Measurements from ENCODE around the gene NR1D2.

The NR1D2 gene

DNA sequence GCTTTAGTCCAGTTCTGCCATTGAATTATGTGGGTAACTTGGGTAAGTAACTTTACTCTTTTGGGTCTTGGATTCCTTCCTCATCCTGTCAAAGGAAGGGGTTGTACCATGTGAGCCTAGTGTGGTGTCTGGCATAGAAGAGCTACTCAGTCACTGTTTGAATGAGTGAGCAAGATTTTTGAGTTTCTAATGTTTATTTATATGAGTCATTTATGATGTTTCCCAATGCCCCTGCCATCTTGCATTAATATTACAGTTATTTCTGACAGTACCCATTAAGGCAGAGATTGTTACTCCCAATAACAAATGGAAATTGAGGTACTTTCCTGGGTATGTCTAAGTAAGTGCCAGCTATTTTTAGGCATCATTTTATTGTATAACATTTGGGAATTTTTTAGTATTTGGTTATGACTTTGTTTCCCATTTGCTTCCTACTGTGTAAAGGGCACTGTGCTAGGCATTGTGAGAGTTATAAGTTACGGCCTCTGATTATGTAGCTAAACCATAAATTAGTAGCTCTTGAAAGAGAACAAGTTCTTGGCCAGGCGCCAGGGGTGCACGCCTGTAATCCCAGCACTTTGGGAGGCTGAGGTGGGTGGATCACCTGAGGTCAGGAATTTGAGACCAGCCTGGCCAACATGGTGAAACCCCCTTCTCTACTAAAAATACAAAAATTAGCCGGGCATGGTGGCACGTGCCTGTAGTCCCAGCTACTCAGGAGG lies 23.5 kb downstream of the NR1D2 start:
- Mint-ChIP-seq H3K9me3 (no peaks in the 10 kb centered on the region), H3K36me3 (ENCODE audit: low read depth) (peaks cover 38% of the 10 kb centered on the region), H3K4me1 (ENCODE audit: low read depth) (no peaks in the 10 kb centered on the region), H3K27me3 (no peaks in the 10 kb centered on the region), H3K27ac (peak overlapping the region; percentile 17), H3K4me3 (no peak overlapping the region)

DNA sequence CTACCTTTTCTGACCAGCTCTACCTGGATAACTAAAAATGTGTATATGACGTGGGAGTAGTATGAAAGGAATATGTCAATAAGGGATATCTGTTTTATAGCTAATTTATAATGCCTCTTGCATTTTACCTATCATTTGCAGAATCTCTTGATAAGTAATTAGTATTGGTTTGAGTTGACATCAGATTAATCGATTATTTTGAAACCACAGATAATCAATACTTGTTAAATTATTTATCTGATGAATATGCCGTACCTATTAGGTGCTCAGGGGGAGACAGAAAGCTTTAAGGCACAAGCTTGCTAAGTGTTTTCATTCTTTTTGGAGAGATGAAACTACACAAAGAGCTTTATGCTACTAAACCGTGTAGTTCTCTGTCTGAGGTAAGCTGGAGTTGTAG lies 24.3 kb downstream of the NR1D2 start:
- Mint-ChIP-seq H3K27ac (no peak overlapping the region), H3K4me1 (ENCODE audit: low read depth) (no peaks in the 10 kb centered on the region), H3K27me3 (no peaks in the 10 kb centered on the region), H3K4me3 (no peak overlapping the region), H3K9me3 (no peaks in the 10 kb centered on the region), H3K36me3 (ENCODE audit: low read depth) (peaks cover 36% of the 10 kb centered on the region)

DNA sequence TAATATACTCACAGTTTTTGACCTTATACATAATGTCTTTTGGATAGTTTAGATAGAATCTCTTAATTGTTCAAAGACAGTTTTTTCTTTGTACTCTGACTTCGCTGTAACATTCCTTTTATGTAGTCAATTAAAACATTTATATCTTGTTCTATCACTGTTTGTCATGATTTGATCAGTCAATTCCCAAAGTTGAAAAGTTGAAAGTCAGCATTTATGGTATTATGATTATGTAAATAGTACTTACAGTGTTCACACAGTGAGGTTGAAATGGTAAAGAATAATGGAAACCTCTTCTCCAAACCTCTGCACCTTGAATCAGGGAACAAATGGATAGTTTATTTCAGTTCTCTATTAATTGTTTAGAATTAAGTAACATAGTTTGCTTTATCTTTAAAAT lies 26.6 kb downstream of the NR1D2 start:
- Mint-ChIP-seq H3K36me3 (ENCODE audit: low read depth) (peaks cover 32% of the 10 kb centered on the region), H3K9me3 (peaks cover 8% of the 10 kb centered on the region), H3K27ac (no peak overlapping the region), H3K4me1 (ENCODE audit: low read depth) (no peaks in the 10 kb centered on the region), H3K4me3 (no peak overlapping the region), H3K27me3 (no peaks in the 10 kb centered on the region)

DNA sequence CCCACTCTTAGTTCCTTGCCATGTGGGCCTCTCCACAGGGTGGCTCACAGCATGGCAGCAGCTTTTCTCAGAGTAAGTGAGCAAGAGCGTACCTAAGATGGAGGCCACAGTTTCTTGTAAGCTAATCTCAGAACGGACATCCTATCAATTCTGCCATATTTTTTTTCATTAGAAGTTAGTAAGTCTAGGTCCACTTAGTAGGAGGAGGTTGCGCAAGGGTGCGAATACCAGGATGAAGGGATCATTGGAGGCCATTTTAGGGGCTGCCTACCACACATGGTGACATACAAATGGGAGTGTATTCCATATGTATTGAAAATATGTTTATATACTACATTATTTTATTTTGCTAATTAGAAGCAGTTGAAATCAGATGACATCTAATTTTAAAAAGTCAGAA lies 31.5 kb downstream of the NR1D2 start:
- no peak overlapping the region for H3K27ac Mint-ChIP-seq
- H3K4me3 Mint-ChIP-seq: no peak overlapping the region
- no peaks in the 10 kb centered on the region for H3K4me1 Mint-ChIP-seq (ENCODE audit: low read depth)
- H3K27me3 Mint-ChIP-seq: no peaks in the 10 kb centered on the region
- peaks cover 25% of the 10 kb centered on the region for H3K36me3 Mint-ChIP-seq (ENCODE audit: low read depth)
- peaks cover 8% of the 10 kb centered on the region for H3K9me3 Mint-ChIP-seq

DNA sequence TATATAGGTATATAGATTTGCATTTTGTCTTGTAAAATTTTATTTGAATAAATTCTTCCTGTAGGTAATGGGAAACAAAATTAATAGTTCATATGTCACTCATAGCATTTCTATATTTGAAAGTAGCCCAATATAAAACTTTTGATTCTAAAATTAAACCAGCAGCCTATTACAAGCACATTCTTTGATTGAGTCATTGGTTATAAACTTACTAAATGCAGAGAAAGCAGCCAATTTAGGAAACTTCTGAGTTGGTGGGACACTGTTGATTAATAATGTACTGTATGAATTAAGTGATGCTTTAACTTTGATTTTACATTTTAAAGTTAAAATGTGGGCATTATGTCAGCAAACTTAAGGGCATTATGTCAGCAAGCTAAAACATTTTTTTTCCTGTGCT lies 34.5 kb downstream of the NR1D2 start:
- H3K4me1 Mint-ChIP-seq (ENCODE audit: low read depth): no peaks in the 10 kb centered on the region
- no peak overlapping the region for H3K27ac Mint-ChIP-seq
- H3K36me3 Mint-ChIP-seq (ENCODE audit: low read depth): peaks cover 15% of the 10 kb centered on the region
- H3K9me3 Mint-ChIP-seq: peaks cover 8% of the 10 kb centered on the region
- no peaks in the 10 kb centered on the region for H3K27me3 Mint-ChIP-seq
- no peak overlapping the region for H3K4me3 Mint-ChIP-seq

DNA sequence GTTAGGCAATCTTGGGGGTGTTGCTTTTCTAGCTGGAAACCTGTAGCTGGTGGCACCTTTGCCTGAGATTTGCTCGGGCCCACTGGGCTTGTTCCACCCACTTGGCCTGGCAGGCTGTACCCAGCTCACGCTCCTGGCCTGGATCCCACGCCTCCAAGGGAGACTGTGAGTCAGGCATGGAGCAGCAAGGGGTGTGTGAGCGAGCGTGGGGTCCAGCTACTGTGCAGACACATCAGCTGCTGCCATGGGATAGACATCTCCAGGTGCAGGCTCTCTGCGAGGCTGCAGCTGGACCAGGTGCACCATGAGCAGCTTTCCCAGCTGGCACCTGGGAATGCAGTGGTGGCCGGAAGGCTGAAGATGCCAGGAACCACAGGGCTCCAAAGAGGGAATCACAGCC lies 36.0 kb downstream of the NR1D2 start:
- Mint-ChIP-seq H3K4me1 (ENCODE audit: low read depth) (peaks cover 7% of the 10 kb centered on the region), H3K27ac (no peak overlapping the region), H3K27me3 (no peaks in the 10 kb centered on the region), H3K9me3 (peaks cover 3% of the 10 kb centered on the region), H3K4me3 (no peak overlapping the region), H3K36me3 (ENCODE audit: low read depth) (peaks cover 10% of the 10 kb centered on the region)

DNA sequence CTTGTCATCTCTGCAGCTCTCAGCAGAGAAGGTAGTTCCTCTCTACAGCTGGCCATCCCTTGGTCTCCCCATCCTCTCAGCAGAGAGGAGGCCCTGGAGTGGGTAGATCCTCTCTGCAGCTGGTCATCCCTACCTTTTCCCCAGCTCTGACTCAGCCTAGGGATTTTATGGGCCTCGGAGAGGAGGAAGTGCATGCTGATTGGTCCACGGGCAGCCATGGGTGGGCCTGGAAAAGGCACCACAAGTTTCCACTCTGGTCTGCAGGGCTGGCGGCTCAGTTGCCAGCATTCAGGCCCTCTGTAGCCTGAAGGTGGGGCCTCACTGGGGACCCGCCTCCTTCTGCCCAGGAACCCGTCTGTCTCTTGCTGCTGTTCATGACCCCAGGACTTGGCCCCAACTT lies 36.9 kb downstream of the NR1D2 start:
- Mint-ChIP-seq H3K36me3 (ENCODE audit: low read depth) (peaks cover 5% of the 10 kb centered on the region), H3K4me3 (no peak overlapping the region), H3K4me1 (ENCODE audit: low read depth) (peaks cover 9% of the 10 kb centered on the region), H3K9me3 (no peaks in the 10 kb centered on the region), H3K27me3 (no peaks in the 10 kb centered on the region), H3K27ac (no peak overlapping the region)

DNA sequence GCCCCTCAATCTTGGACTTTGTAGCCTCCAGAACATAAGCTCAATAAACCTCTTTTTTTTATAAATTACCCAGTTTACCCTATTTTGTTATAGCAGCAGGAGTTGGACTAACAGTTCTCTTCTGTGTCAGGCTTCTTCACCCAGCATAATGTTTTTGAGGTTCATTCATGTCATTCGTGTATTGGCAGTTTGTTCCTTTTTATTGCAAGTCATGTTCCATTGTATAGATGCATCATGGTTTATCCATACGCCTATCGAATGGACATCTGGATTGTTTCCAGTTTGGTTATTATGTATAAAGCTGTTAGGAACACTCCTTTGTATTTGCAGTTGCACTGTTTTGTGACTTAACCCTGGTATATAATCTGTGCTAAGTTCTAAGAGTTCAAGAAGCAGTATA lies 39.8 kb downstream of the NR1D2 start:
- H3K27me3 Mint-ChIP-seq: no peaks in the 10 kb centered on the region
- H3K36me3 Mint-ChIP-seq (ENCODE audit: low read depth): no peaks in the 10 kb centered on the region
- H3K4me3 Mint-ChIP-seq: no peak overlapping the region
- no peak overlapping the region for H3K27ac Mint-ChIP-seq
- peaks cover 4% of the 10 kb centered on the region for H3K9me3 Mint-ChIP-seq
- H3K4me1 Mint-ChIP-seq (ENCODE audit: low read depth): peaks cover 12% of the 10 kb centered on the region

DNA sequence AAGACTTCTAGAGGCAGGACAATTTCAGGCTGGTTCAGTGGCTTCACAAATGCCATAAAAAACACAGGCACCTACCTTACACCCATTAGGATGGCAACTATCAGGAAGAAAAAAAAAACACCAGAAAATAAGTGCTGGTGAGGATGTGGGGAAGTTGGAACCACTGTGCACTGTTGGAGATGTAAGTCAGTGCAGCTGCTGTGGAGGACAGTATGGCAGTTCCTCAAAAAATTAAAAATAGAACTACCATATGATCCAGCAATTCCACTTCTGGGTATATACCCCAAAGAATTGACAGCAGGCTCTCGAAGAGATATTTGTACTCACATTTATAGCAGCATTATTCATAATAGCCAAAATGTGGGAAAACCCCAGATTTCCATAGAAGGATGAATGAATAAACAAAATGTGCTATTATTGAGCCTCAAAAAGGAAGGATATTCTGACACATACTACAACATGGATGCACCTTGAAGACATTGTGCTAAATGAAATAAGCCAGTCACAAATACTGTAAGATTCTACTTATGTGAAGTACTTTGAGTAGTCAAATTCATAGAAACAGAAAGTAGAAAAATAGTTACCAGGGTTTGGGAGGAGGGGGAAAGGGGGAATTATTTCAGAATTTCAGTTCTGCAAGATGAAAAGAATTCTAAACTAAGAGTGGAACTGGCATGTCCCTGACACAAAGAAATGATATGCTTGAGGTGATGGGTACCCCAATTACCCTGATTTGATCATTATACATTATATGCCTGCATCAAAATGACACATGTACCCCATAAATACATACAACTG lies 40.9 kb downstream of the NR1D2 start:
- Mint-ChIP-seq H3K4me3 (no peak overlapping the region), H3K9me3 (peaks cover 4% of the 10 kb centered on the region), H3K36me3 (ENCODE audit: low read depth) (no peaks in the 10 kb centered on the region), H3K27me3 (no peaks in the 10 kb centered on the region), H3K27ac (no peak overlapping the region), H3K4me1 (ENCODE audit: low read depth) (peaks cover 12% of the 10 kb centered on the region)

DNA sequence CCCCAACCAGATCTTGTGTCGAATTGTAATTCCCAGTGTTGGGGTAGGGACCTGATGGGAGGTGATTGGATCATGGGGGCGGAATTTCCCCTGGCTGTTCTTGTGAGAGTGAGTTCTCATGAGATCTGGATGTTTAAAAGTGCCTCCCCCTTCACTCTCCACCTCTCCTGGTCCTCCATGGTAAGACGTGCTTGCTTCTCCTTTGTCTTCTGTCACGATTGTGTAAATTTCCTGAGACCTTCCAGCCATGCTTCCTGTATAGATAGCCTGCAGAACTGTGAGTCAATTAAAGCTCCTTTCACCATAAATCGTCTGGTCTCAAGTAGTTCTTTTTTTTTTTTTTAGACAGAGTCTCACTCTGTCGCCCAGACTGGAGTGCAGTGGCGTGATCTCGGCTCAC lies 42.3 kb downstream of the NR1D2 start:
- Mint-ChIP-seq H3K27ac (no peak overlapping the region), H3K4me1 (ENCODE audit: low read depth) (peaks cover 26% of the 10 kb centered on the region), H3K4me3 (no peak overlapping the region), H3K27me3 (no peaks in the 10 kb centered on the region), H3K9me3 (peaks cover 4% of the 10 kb centered on the region), H3K36me3 (ENCODE audit: low read depth) (no peaks in the 10 kb centered on the region)

DNA sequence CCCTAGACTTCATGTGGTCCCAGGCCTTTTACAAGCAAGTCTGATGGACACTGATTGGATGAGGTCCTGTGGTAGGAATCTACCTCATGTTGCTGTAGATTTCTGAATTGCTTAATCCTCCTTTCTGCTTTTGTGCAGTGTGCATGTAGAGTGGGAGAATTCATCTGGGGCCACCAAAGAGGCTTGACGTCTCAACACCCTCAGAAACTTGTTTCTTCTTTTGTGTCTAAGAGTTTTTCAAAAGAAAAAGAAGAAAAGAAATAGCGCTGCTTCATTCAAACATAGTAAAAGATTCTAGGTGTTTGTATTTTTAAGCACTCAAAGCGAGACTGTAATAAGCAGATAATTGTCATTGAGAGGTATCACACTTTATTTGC lies 46.2 kb downstream of the NR1D2 start:
- Mint-ChIP-seq H3K27me3 (no peaks in the 10 kb centered on the region), H3K9me3 (peaks cover 4% of the 10 kb centered on the region), H3K4me1 (ENCODE audit: low read depth) (peaks cover 17% of the 10 kb centered on the region), H3K36me3 (ENCODE audit: low read depth) (no peaks in the 10 kb centered on the region), H3K27ac (no peak overlapping the region), H3K4me3 (no peak overlapping the region)

DNA sequence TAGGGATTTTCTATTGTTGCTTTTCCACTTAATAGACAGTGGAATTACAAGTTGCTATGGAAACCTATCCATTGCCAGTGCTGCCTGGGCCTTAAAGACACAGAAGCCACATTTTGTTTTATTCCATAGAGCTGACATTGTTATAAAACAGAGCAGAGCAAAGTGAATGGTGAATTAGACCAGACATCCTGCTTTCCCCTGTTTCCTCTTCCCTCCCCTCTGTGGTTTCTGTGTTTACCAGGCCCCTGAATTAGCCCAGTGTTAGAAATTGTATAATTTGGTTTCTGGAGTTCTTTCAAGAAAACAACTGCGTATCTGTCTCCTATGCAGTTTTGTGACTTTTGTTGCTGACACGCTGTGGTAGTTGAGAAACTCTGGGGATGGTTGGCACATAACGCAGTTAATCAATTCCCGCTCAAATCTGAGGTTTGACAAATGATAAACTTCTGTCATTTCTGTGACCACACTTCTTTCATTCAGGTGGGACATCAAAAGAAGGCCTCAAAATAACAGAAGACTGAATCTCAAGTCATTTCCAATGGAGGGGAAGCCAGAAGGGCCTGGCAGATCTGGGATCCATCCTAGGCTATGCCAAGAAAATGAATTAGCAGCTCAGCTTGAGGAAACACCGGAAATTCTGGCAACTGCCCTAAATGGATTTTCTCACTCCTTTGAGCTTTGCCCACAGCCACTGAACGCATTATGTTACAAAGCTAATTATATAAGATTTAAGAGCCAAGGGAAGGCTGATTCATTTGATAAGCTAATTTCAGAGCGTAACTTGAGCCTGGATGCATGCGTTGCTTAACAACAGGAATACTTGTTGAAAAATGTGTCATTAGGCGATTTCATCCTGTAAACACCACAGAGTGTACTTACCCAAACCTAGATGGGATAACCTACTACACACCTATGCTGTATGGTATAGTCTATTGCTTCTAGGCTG lies 46.9 kb downstream of the NR1D2 start:
- H3K27me3 Mint-ChIP-seq: no peaks in the 10 kb centered on the region
- H3K4me1 Mint-ChIP-seq (ENCODE audit: low read depth): peaks cover 17% of the 10 kb centered on the region
- no peak overlapping the region for H3K27ac Mint-ChIP-seq
- H3K36me3 Mint-ChIP-seq (ENCODE audit: low read depth): no peaks in the 10 kb centered on the region
- peaks cover 4% of the 10 kb centered on the region for H3K9me3 Mint-ChIP-seq
- H3K4me3 Mint-ChIP-seq: no peak overlapping the region

DNA sequence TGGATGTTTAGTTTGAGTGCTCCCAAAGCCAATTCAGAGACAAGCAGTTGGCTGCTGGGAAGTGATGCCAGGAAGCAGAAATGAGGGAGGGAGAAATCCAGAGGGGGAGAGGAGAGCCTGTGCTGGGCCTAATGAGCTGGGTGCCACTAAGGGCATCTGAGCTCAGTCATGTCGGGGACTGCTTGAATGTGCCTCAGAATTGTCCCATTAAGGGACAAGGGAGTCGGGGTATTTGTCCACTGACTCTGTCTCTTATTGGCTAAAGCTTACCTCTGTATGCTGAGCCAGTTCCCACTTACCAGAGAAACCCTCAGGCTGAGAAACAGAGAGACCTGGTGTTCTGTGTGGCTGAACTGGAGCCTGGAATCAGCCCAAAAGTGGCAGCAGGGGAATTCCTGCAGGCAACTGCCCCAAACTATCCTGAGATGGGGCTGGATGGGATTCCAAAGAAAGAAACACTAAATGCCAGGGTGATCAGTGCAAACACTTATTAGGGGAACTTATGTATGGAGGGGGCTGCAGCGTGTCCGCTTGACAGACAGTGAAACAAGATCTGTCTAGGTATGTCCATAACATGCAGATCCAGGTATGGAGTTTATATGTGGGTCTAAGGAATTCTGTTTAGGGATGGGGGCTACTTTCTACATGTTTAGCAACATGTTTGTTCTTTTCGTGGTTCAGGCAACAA lies 48.6 kb downstream of the NR1D2 start:
- peaks cover 13% of the 10 kb centered on the region for H3K4me1 Mint-ChIP-seq (ENCODE audit: low read depth)
- no peak overlapping the region for H3K27ac Mint-ChIP-seq
- no peaks in the 10 kb centered on the region for H3K27me3 Mint-ChIP-seq
- H3K36me3 Mint-ChIP-seq (ENCODE audit: low read depth): no peaks in the 10 kb centered on the region
- no peak overlapping the region for H3K4me3 Mint-ChIP-seq
- no peaks in the 10 kb centered on the region for H3K9me3 Mint-ChIP-seq

DNA sequence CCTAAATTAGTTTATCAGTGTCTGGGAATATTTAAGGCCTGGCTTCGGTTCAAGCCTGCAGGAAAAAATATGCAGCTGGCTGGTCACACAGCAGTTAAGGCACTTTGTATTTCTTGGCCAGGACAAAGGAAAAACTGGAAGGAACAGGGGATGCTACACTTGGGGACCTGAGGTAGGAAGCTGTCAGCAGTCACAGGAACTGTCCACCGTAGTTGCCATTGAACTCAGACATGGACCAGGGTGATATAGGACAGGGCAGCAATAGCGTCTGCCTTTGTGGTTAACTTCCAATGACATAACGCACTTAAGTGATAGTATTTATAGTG lies 49.1 kb downstream of the NR1D2 start:
- Mint-ChIP-seq H3K4me1 (ENCODE audit: low read depth) (peaks cover 17% of the 10 kb centered on the region), H3K9me3 (no peaks in the 10 kb centered on the region), H3K27me3 (peaks cover 3% of the 10 kb centered on the region), H3K27ac (no peak overlapping the region), H3K4me3 (no peak overlapping the region), H3K36me3 (ENCODE audit: low read depth) (no peaks in the 10 kb centered on the region)

Data from stimulated activated naive CD8-positive, alpha-beta T cell treated with anti-CD3 and anti-CD28 coated beads, Interleukin-15, Interleukin-2, amounts not matched to agents 100 ng/mL and 50 ng/mL, for 24 hours (primary cell).